ENCODE data around the gene DLG5. TPM values are rescaled to one million over a fixed set of nuclear protein-coding genes. Genes with fewer than 3 reads are reported as not detected.

Gene DLG5
- total RNA-seq, 1 experiment from 2014 or later: 0.19 TPM

GRCh38 chr10:77925410-77925794 lies 1.2 kb downstream of the DLG5 start:
- H3K4me2 ChIP-seq (ENCODE audit: low read depth, low read length, poor library complexity, severe bottlenecking): no peak overlapping the region
- DNase-seq: peak; percentile 31
- no peaks in the 10 kb centered on the region for H3K9me2 ChIP-seq (replicated peaks; ENCODE audit: insufficient read depth, low read length)
- H3K9me3 ChIP-seq (ENCODE audit: low read length): no peaks in the 10 kb centered on the region
- no peaks in the 10 kb centered on the region for H4K20me1 ChIP-seq (ENCODE audit: insufficient read depth, low read depth, low read length)
- H3K79me2 ChIP-seq (ENCODE audit: low read length): no peaks in the 10 kb centered on the region
- no peak overlapping the region for H2AFZ ChIP-seq (ENCODE audit: low read length)
- H3K4me1 ChIP-seq (ENCODE audit: low read length): no peaks in the 10 kb centered on the region
- no peaks in the 10 kb centered on the region for H3K36me3 ChIP-seq (ENCODE audit: insufficient read depth, low read length)
- no peak overlapping the region for H3K4me3 ChIP-seq (ENCODE audit: low read length)
- no peak overlapping the region for H3K9ac ChIP-seq (ENCODE audit: low read length)
- H3K27ac ChIP-seq (ENCODE audit: low read length): no peak overlapping the region
- H3K27me3 ChIP-seq (ENCODE audit: low read length): no peaks in the 10 kb centered on the region

DNA sequence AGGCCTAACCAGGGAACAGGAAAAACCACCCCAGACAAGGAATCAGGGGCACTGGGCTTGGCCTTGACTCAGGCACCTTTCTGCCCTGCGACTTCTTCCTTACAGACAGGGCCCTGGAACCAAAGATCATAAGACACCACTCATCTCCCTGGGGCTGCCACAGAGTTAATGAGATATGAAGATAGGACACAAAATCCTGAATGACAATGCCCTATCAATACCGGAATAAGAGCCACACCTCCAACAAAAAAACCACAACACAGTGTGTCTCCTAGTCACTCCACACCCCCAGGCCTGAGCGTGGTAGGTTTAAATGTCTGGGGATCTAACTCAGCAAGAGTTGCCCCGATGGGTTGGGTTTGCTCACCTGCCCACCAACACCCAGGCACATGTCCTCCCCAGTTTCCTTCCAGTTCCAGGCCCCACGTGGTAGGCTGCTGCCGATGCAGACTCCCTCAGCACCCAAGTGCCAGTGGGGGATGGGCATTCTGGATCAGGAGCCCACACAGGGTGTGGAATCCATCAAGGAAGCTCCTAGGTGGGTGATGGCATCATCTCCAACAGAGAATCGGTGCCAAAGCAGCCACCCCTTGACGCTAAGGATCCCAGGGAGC lies 3.9 kb downstream of the DLG5 start:
- Histone ChIP-seq H3K79me2 (ENCODE audit: low read length) (no peaks in the 10 kb centered on the region), H3K4me3 (ENCODE audit: low read length) (no peak overlapping the region), H3K9me2 (replicated peaks; ENCODE audit: insufficient read depth, low read length) (no peaks in the 10 kb centered on the region), H3K27me3 (ENCODE audit: low read length) (no peaks in the 10 kb centered on the region), H3K4me1 (ENCODE audit: low read length) (no peaks in the 10 kb centered on the region), H3K9ac (ENCODE audit: low read length) (no peak overlapping the region), H2AFZ (ENCODE audit: low read length) (no peak overlapping the region), H3K4me2 (ENCODE audit: low read depth, low read length, poor library complexity, severe bottlenecking) (no peak overlapping the region), H3K9me3 (ENCODE audit: low read length) (no peaks in the 10 kb centered on the region), H4K20me1 (ENCODE audit: insufficient read depth, low read depth, low read length) (no peaks in the 10 kb centered on the region), H3K36me3 (ENCODE audit: insufficient read depth, low read length) (no peaks in the 10 kb centered on the region), H3K27ac (ENCODE audit: low read length) (no peak overlapping the region)
- no peak for DNase-seq

- H3K4me3 ChIP-seq (ENCODE audit: low read length): no peak overlapping the region
- no peaks in the 10 kb centered on the region for H3K79me2 ChIP-seq (ENCODE audit: low read length)
Measured at GRCh38 chr10:77922055-77922454, 4.5 kb downstream of the DLG5 start.

DNA sequence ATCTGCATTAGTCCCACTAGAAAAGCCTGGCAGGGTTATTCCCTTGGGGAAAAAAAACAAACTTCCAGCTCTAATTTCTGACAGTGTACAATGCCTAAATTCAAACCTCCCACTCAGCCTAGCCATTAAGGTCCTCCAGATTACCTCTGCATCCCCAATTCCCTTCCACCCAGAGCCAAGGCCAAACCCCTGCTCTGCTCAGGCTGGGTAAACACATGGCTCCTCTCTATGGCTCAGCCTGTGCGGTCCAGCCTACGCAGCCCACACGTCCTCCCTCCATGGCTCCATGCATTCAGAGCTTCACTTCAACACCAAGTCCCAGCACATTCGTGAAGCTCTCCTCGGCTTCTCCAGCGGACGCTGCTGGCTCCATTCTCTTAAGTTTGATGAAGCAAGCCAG lies 5.2 kb downstream of the DLG5 start:
- no peaks in the 10 kb centered on the region for H3K36me3 ChIP-seq (ENCODE audit: insufficient read depth, low read length)
- H3K79me2 ChIP-seq (ENCODE audit: low read length): no peaks in the 10 kb centered on the region

More at GRCh38 chr10:77922055-77922454, 4.5 kb downstream of the DLG5 start:
- no peak for DNase-seq
- no peaks in the 10 kb centered on the region for H4K20me1 ChIP-seq (ENCODE audit: insufficient read depth, low read depth, low read length)
- no peaks in the 10 kb centered on the region for H3K9me3 ChIP-seq (ENCODE audit: low read length)
- H3K27me3 ChIP-seq (ENCODE audit: low read length): no peaks in the 10 kb centered on the region
- no peak overlapping the region for H3K27ac ChIP-seq (ENCODE audit: low read length)
- no peak overlapping the region for H3K4me2 ChIP-seq (ENCODE audit: low read depth, low read length, poor library complexity, severe bottlenecking)
- H2AFZ ChIP-seq (ENCODE audit: low read length): no peak overlapping the region
- H3K9me2 ChIP-seq (replicated peaks; ENCODE audit: insufficient read depth, low read length): no peaks in the 10 kb centered on the region
- no peak overlapping the region for H3K9ac ChIP-seq (ENCODE audit: low read length)
- H3K36me3 ChIP-seq (ENCODE audit: insufficient read depth, low read length): no peaks in the 10 kb centered on the region
- no peaks in the 10 kb centered on the region for H3K4me1 ChIP-seq (ENCODE audit: low read length)

GRCh38 chr10:77920495-77920894 lies 6.1 kb downstream of the DLG5 start:
- Histone ChIP-seq H3K79me2 (ENCODE audit: low read length) (no peaks in the 10 kb centered on the region), H3K9me3 (ENCODE audit: low read length) (no peaks in the 10 kb centered on the region), H3K4me1 (ENCODE audit: low read length) (no peaks in the 10 kb centered on the region), H3K27ac (ENCODE audit: low read length) (no peak overlapping the region), H4K20me1 (ENCODE audit: insufficient read depth, low read depth, low read length) (no peaks in the 10 kb centered on the region), H3K4me3 (ENCODE audit: low read length) (no peak overlapping the region), H3K36me3 (ENCODE audit: insufficient read depth, low read length) (no peaks in the 10 kb centered on the region), H3K9ac (ENCODE audit: low read length) (no peak overlapping the region), H2AFZ (ENCODE audit: low read length) (no peak overlapping the region), H3K9me2 (replicated peaks; ENCODE audit: insufficient read depth, low read length) (no peaks in the 10 kb centered on the region), H3K4me2 (ENCODE audit: low read depth, low read length, poor library complexity, severe bottlenecking) (no peak overlapping the region), H3K27me3 (ENCODE audit: low read length) (no peaks in the 10 kb centered on the region)
- DNase-seq: no peak

More for the DNA sequence above, 5.2 kb downstream of the DLG5 start:
- no peak overlapping the region for H2AFZ ChIP-seq (ENCODE audit: low read length)
- no peaks in the 10 kb centered on the region for H3K9me2 ChIP-seq (replicated peaks; ENCODE audit: insufficient read depth, low read length)
- no peak overlapping the region for H3K4me2 ChIP-seq (ENCODE audit: low read depth, low read length, poor library complexity, severe bottlenecking)
- no peak for DNase-seq
- no peaks in the 10 kb centered on the region for H3K27me3 ChIP-seq (ENCODE audit: low read length)
- H3K27ac ChIP-seq (ENCODE audit: low read length): no peak overlapping the region
- H3K4me1 ChIP-seq (ENCODE audit: low read length): no peaks in the 10 kb centered on the region
- no peaks in the 10 kb centered on the region for H4K20me1 ChIP-seq (ENCODE audit: insufficient read depth, low read depth, low read length)
- H3K4me3 ChIP-seq (ENCODE audit: low read length): no peak overlapping the region
- no peak overlapping the region for H3K9ac ChIP-seq (ENCODE audit: low read length)
- no peaks in the 10 kb centered on the region for H3K9me3 ChIP-seq (ENCODE audit: low read length)

- peak; percentile 14 for DNase-seq
- Histone ChIP-seq H3K9ac (ENCODE audit: low read length) (no peak overlapping the region), H2AFZ (ENCODE audit: low read length) (no peak overlapping the region), H3K9me3 (ENCODE audit: low read length) (no peaks in the 10 kb centered on the region), H4K20me1 (ENCODE audit: insufficient read depth, low read depth, low read length) (no peaks in the 10 kb centered on the region), H3K36me3 (ENCODE audit: insufficient read depth, low read length) (no peaks in the 10 kb centered on the region), H3K79me2 (ENCODE audit: low read length) (no peaks in the 10 kb centered on the region), H3K4me3 (ENCODE audit: low read length) (no peak overlapping the region), H3K27me3 (ENCODE audit: low read length) (no peaks in the 10 kb centered on the region), H3K9me2 (replicated peaks; ENCODE audit: insufficient read depth, low read length) (no peaks in the 10 kb centered on the region), H3K27ac (ENCODE audit: low read length) (no peak overlapping the region), H3K4me2 (ENCODE audit: low read depth, low read length, poor library complexity, severe bottlenecking) (no peak overlapping the region), H3K4me1 (ENCODE audit: low read length) (no peaks in the 10 kb centered on the region)
Measured at GRCh38 chr10:77919713-77920108, 6.8 kb downstream of the DLG5 start.

DNA sequence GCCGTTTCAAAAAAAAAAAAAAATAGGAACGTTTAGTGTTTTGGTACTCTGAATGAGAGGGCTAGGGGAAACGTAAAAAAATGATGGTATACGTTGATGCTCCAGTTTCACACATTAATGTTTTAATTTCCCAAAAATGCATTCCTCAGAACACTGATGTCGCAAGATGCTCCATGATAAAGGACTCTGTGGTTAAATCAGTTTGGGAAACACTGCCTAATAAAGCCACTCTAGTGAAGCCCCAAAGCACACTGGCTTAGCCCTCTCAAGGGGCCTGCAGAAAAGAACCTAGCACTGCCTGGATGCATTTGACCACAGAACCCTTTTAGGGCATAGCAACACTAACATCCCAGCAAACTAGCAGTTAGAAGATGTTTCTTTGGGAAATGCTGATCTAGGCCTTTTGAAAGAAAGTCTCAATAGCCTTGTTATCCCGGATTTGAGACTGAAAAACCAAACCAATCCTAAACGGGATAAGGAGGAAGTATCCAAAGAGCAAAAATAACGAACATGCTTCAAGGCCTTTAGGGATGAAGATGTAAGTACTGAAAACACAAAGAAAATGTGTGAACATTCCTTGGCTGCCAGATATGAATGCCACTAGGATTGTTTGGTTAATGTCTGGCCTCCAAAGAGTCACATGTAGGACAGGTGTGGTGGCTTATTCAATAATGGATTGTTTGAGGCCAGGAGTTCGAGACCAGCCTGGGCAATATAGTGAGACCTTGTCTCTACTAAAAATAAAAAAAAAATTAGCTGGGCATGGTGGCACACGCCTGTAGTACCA lies 11.0 kb downstream of the DLG5 start:
- Histone ChIP-seq H3K27ac (ENCODE audit: low read length) (no peak overlapping the region), H3K4me3 (ENCODE audit: low read length) (no peak overlapping the region), H2AFZ (ENCODE audit: low read length) (no peak overlapping the region), H4K20me1 (ENCODE audit: insufficient read depth, low read depth, low read length) (no peaks in the 10 kb centered on the region), H3K9ac (ENCODE audit: low read length) (no peak overlapping the region), H3K27me3 (ENCODE audit: low read length) (no peaks in the 10 kb centered on the region), H3K4me2 (ENCODE audit: low read depth, low read length, poor library complexity, severe bottlenecking) (no peak overlapping the region), H3K9me3 (ENCODE audit: low read length) (no peaks in the 10 kb centered on the region), H3K36me3 (ENCODE audit: insufficient read depth, low read length) (no peaks in the 10 kb centered on the region), H3K4me1 (ENCODE audit: low read length) (no peaks in the 10 kb centered on the region), H3K9me2 (replicated peaks; ENCODE audit: insufficient read depth, low read length) (no peaks in the 10 kb centered on the region), H3K79me2 (ENCODE audit: low read length) (no peaks in the 10 kb centered on the region)
- peak; percentile 27 for DNase-seq

GRCh38 chr10:77913090-77913489 lies 13.5 kb downstream of the DLG5 start:
- Histone ChIP-seq H3K79me2 (ENCODE audit: low read length) (no peaks in the 10 kb centered on the region), H3K27me3 (ENCODE audit: low read length) (no peaks in the 10 kb centered on the region), H3K4me1 (ENCODE audit: low read length) (no peaks in the 10 kb centered on the region), H2AFZ (ENCODE audit: low read length) (no peak overlapping the region), H4K20me1 (ENCODE audit: insufficient read depth, low read depth, low read length) (no peaks in the 10 kb centered on the region), H3K27ac (ENCODE audit: low read length) (no peak overlapping the region), H3K9me2 (replicated peaks; ENCODE audit: insufficient read depth, low read length) (no peaks in the 10 kb centered on the region), H3K4me2 (ENCODE audit: low read depth, low read length, poor library complexity, severe bottlenecking) (no peak overlapping the region), H3K4me3 (ENCODE audit: low read length) (no peak overlapping the region), H3K9me3 (ENCODE audit: low read length) (no peaks in the 10 kb centered on the region), H3K36me3 (ENCODE audit: insufficient read depth, low read length) (no peaks in the 10 kb centered on the region), H3K9ac (ENCODE audit: low read length) (no peak overlapping the region)
- DNase-seq: peak; percentile 40
